K562 (cell line): ENCODE data around the gene AKT2. TPM values are rescaled to one million over a fixed set of nuclear protein-coding genes. Genes with fewer than 3 reads are reported as not detected.

Source experiments
- ATAC-seq: fragments of 200-7000 bp; cut with Tn5 transposase; 3 replicates; pipeline ENCODE4 v1.9.1; 2020; ENCODE audit warnings: moderate library complexity
- BruUV-seq: library from RNA; stranded (reverse); fragments of 400-500 nt; replicated peaks from 2 replicates; lab custom pipeline; 2021; lab: Mats Ljungman, UMichigan
- CTCF ChIA-PET: fragments of 300-600 bp; formaldehyde crosslinking; extraction: SDS; loops from one replicate; lab custom pipeline; 2021; ENCODE audit warnings: low intra/inter-chr PET ratio; lab: Yijun Ruan, JAX
- POLR2A ChIA-PET: fragments of 300-600, 350-650 bp; sonication (Branson Sonifier 250); formaldehyde crosslinking; extraction: SDS; loops from one replicate; lab custom pipeline; 2021; ENCODE audit warnings: antibody characterized with exemption, inconsistent platforms; lab: Yijun Ruan, JAX
- DNase-seq, 4 experiments: peaks; one replicate each; pipeline versions ENCODE4 v3.0.0 to v3.0.0-alpha.2; 2011 to 2018; ENCODE audit warnings: low spot score in 3 of 4, mixed read lengths in 3 of 4; ENCODE audit errors: extremely low read depth in 1 of 4
- FAIRE-seq: peaks from 2 replicates; lab custom pipeline; 2011; peaks lifted over from hg19 to GRCh38; lab: Jason Lieb, UNC
- H2AFZ ChIP-seq: 2 replicates; pipeline ENCODE4 v1.6.0; 2011; ENCODE audit warnings: low read depth, low read length, control low read depth, inconsistent platforms
- H3K27ac ChIP-seq: fragments of 200-600 bp; 3 replicates; pipeline ENCODE4 v1.8.0; 2011; ENCODE audit warnings: low read depth, mild to moderate bottlenecking, control low read depth, inconsistent platforms, low read length, moderate library complexity, mixed read lengths; ENCODE audit errors: extremely low read depth
- H3K27me3 ChIP-seq, 2 experiments: fragments of 300-600 bp in 1 of 2; 2 replicates in 1 of 2; 3 replicates in 1 of 2; pipeline versions ENCODE4 v1.6.0 to v1.8.0; 2011; ENCODE audit warnings: inconsistent platforms in 2 of 2, low read length in 2 of 2, mild to moderate bottlenecking in 1 of 2, mixed read lengths in 1 of 2, moderate library complexity in 1 of 2; ENCODE audit not compliant: control insufficient read depth in 2 of 2, insufficient read depth in 2 of 2
- H3K36me3 ChIP-seq: fragments of 300-600 bp; 3 replicates; pipeline ENCODE4 v1.8.0; 2011; ENCODE audit warnings: mild to moderate bottlenecking, low read length, inconsistent platforms; ENCODE audit not compliant: control insufficient read depth, insufficient read depth
- H3K4me1 ChIP-seq, 2 experiments: fragments of 200-600 bp in 1 of 2; replicated peaks in 1 of 2; 2 replicates in 1 of 2; 3 replicates in 1 of 2; pipeline versions ENCODE4 v1.5.1 to v1.8.0; 2011; ENCODE audit warnings: inconsistent platforms in 2 of 2, low read length in 2 of 2, mild to moderate bottlenecking in 1 of 2, mixed read lengths in 1 of 2, moderate library complexity in 1 of 2; ENCODE audit not compliant: control insufficient read depth in 2 of 2, insufficient read depth in 2 of 2
- H3K4me2 ChIP-seq: 2 replicates; pipeline ENCODE4 v1.6.1; 2011; ENCODE audit warnings: low read length, control low read depth, inconsistent platforms, mixed read lengths; ENCODE audit not compliant: insufficient read depth
- H3K4me3 ChIP-seq: fragments of 200-600 bp; sonication (generic), shearing (Covaris generic); 2 replicates; pipeline ENCODE4 v1.5.1; 2016; ENCODE audit warnings: control low read depth, inconsistent platforms
- H3K79me2 ChIP-seq: fragments of 200-600 bp; 3 replicates; pipeline ENCODE4 v1.8.0; 2011; ENCODE audit warnings: low read length, inconsistent platforms; ENCODE audit not compliant: control insufficient read depth, insufficient read depth
- H3K9ac ChIP-seq, 2 experiments: 2 replicates each; pipeline versions ENCODE4 v1.6.0 to v1.6.1; 2011; ENCODE audit warnings: low read depth in 2 of 2, low read length in 2 of 2, control low read depth in 1 of 2, inconsistent platforms in 1 of 2, mild to moderate bottlenecking in 1 of 2, mixed read lengths in 1 of 2; ENCODE audit not compliant: insufficient read depth in 1 of 2
- H3K9me1 ChIP-seq: one replicate; pipeline ENCODE4 v1.6.0; 2011; ENCODE audit warnings: inconsistent platforms, mild to moderate bottlenecking, low read length, moderate library complexity; ENCODE audit not compliant: control insufficient read depth, insufficient read depth
- H3K9me3 ChIP-seq: replicated peaks from 2 replicates; pipeline ENCODE4 v1.5.1; 2011; ENCODE audit warnings: low read depth, low read length, inconsistent platforms; ENCODE audit not compliant: control insufficient read depth, insufficient read depth
- H4K20me1 ChIP-seq: replicated peaks from 2 replicates; pipeline ENCODE4 v1.6.1; 2011; ENCODE audit warnings: low read length, inconsistent platforms, mixed read lengths; ENCODE audit not compliant: control insufficient read depth, insufficient read depth
- GTF3C2 ChIP-seq: IDR thresholded peaks from 3 replicates; pipeline ENCODE4 v1.6.1; 2011; ENCODE audit warnings: borderline replicate concordance, mild to moderate bottlenecking, moderate library complexity; ENCODE audit not compliant: insufficient read length; ENCODE audit errors: extremely low read depth
- HDAC3 ChIP-seq: fragments of 450-650 bp; IDR thresholded peaks from 2 replicates; pipeline ENCODE4 v1.6.1; 2018; ENCODE audit warnings: borderline replicate concordance, mild to moderate bottlenecking, moderate library complexity; ENCODE audit not compliant: partially characterized antibody
- RBM22 ChIP-seq: fragments of 200-400 bp; formaldehyde crosslinking; IDR thresholded peaks from 2 replicates; pipeline ENCODE4 v1.6.1; 2018; ENCODE audit warnings: low read length, low read depth; ENCODE audit not compliant: poor library complexity, severe bottlenecking
- U2AF1 ChIP-seq: fragments of 200-400 bp; formaldehyde crosslinking; optimal IDR thresholded peaks from 2 replicates; pipeline ENCODE3; 2017; ENCODE audit warnings: mild to moderate bottlenecking, low read depth, low read length, moderate library complexity
- ZFP36 ChIP-seq: fragments of 150-350 bp; IDR thresholded peaks from 2 replicates; pipeline ENCODE4 v1.6.1; 2018; ENCODE audit warnings: low read length, low read depth; ENCODE audit not compliant: partially characterized antibody
- ZNF165 ChIP-seq: fragments of 250-450 bp; sonication (Bioruptor Pico); IDR thresholded peaks from 2 replicates; pipeline ENCODE4 v1.4.0; 2020; ENCODE audit warnings: borderline replicate concordance
- whole genome bisulfite sequencing: fragments of 100-300 bp; shearing (Covaris generic); methylation state at CpG from one replicate; pipeline ENCODE4 v1.1.6; 2016; ENCODE audit warnings: low coverage, mixed read lengths; ENCODE audit not compliant: insufficient coverage; ENCODE audit errors: missing lambda C conversion rate; 5-methylcytosine and 5-hydroxymethylcytosine counted together
- in situ Hi-C: fragments of 300-500 bp; cut with MboI; formaldehyde crosslinking; loops from 4 replicates; pipeline ENCODE4 v1.15.0; 2018; ENCODE audit warnings: inconsistent platforms, mixed read lengths
- intact Hi-C: fragments of 100-400 bp; cut with micrococcal nuclease; formaldehyde crosslinking; loops from 2 replicates; pipeline ENCODE4 v1.14.2; 2022
- polyA plus RNA-seq, 8 experiments: library from polyadenylated mRNA; depleted of rRNA in 4 of 8; stranded (reverse) in 5 of 8; unstranded in 3 of 8; fragments of >200 nt; fragmentation: Nextera tagmentation in 2 of 8; fragmentation: Illumina TruSeq in 1 of 8; extraction: Ambion mirVana in 2 of 8; extraction: Trizol in 1 of 8; gene quantifications; 2 replicates each; pipeline versions ENCODE4 v1.2.1 to v1.2.3, GENCODE V29; 2011 to 2014; ENCODE audit warnings: inconsistent platforms in 1 of 8, missing spikeins in 1 of 8
- total RNA-seq, 7 experiments: library from RNA; depleted of rRNA in 6 of 7; stranded (reverse); fragments of >200 nt in 6 of 7; fragmentation: Illumina TruSeq in 2 of 7; extraction: Trizol in 2 of 7; gene quantifications; 2 replicates each; pipeline versions ENCODE4 v1.2.1 to v1.2.3, GENCODE V29; 2011 to 2021; ENCODE audit warnings: low replicate concordance in 1 of 7

Gene AKT2
- total and polyA plus RNA-seq, 9 of the 15 experiments (the other 6 are each of a cell fraction or from before 2014, with no cell fraction given), result 1.1 to 132 (median 67.7) TPM

- Histone ChIP-seq H3K9me3 (no peaks in the 10 kb centered on the region), H4K20me1 (no peaks in the 10 kb centered on the region), H3K9me1 (no peaks in the 10 kb centered on the region), H3K27me3 (no peaks in the 10 kb centered on the region), H3K27ac (no peak overlapping the region), H2AFZ (no peak overlapping the region), H3K4me3 (no peak overlapping the region), H3K9ac (no peak overlapping the region), H3K36me3 (peaks cover 65% of the 10 kb centered on the region; the same call in 2 of the 3 replicates), H3K79me2 (no peaks in the 10 kb centered on the region), H3K4me2 (no peak overlapping the region), H3K4me1 (peaks cover 23 to 52% of the 10 kb centered on the region in 2 experiments)
- TF ChIP-seq U2AF1 (no peak), RBM22 (peak; percentile 38), ZFP36 (peak; percentile 31), ZNF165 (CRISPR knock-in tag) (no peak), GTF3C2 (no peak), HDAC3 (no peak)
- no peak for ATAC-seq
- DNase-seq, result no peak
- ChIA-PET POLR2A (interaction anchor here (0.6 to 0.7 kb wide), 2 partner anchors 38 to 44 kb away, joined by 3 to 6 read pairs; no protein-coding TSS in a partner anchor), CTCF (no interaction called here)
- intact Hi-C loops, result loop anchor here (5.0 kb wide), 1 partner anchor 38 kb away; no protein-coding TSS in a partner anchor
- FAIRE-seq, result no peak
- in situ Hi-C loops, result no loop called here
- no TSS peak for BruUV-seq
- 89% methylated on average over 17 of the region's 22 CpGs for WGBS
Measured at GRCh38 chr19:40234429-40235237, 50.5 kb downstream of the AKT2 start.
